H1 (cell line): ENCODE data around the gene SLFN5. TPM values are rescaled to one million over a fixed set of nuclear protein-coding genes. Genes with fewer than 3 reads are reported as not detected.

Experiments used
- CTCF ChIA-PET: fragments of 300-600 bp; sonication (Branson Sonifier 250); formaldehyde crosslinking; loops from one replicate; lab custom pipeline; 2021; ENCODE audit not compliant: partially characterized antibody; lab: Charles Lee
- POLR2A ChIA-PET: fragments of 300-600 bp; sonication (Branson Sonifier 250); formaldehyde crosslinking; loops from one replicate; lab custom pipeline; 2021; ENCODE audit warnings: inconsistent platforms; ENCODE audit not compliant: partially characterized antibody; lab: Charles Lee
- DNase-seq, 2 experiments: peaks; one replicate each; pipeline versions ENCODE4 v3.0.0 to v3.0.0-alpha.2; 2010 to 2022; ENCODE audit warnings: low spot score in 2 of 2, low read depth in 1 of 2, mixed read lengths in 1 of 2
- FAIRE-seq: peaks from 2 replicates; lab custom pipeline; 2011; peaks lifted over from hg19 to GRCh38; lab: Jason Lieb, UNC
- H2AFZ ChIP-seq: 2 replicates; pipeline ENCODE4 v1.8.1; 2012; ENCODE audit warnings: low read length, inconsistent platforms
- H2AK5ac ChIP-seq: 2 replicates; pipeline ENCODE4 v1.6.1; 2013; ENCODE audit warnings: low read depth, low read length
- H2BK120ac ChIP-seq: replicated peaks from 2 replicates; pipeline ENCODE3; 2013; ENCODE audit warnings: low read depth, low read length, inconsistent platforms
- H2BK12ac ChIP-seq: 2 replicates; pipeline ENCODE4 v1.6.1; 2013; ENCODE audit warnings: low read depth, low read length
- H2BK15ac ChIP-seq: 2 replicates; pipeline ENCODE4 v1.6.1; 2013; ENCODE audit warnings: low read length
- H2BK20ac ChIP-seq: 2 replicates; pipeline ENCODE4 v1.6.1; 2013; ENCODE audit warnings: low read length
- H2BK5ac ChIP-seq: 2 replicates; pipeline ENCODE4 v1.6.1; 2013; ENCODE audit warnings: low read depth, low read length
- H3K14ac ChIP-seq: 2 replicates; pipeline ENCODE4 v1.6.1; 2013; ENCODE audit warnings: inconsistent platforms; ENCODE audit not compliant: insufficient read length
- H3K18ac ChIP-seq: 2 replicates; pipeline ENCODE4 v1.6.1; 2013; ENCODE audit warnings: low read length; ENCODE audit errors: extremely low read depth
- H3K23ac ChIP-seq: 2 replicates; pipeline ENCODE4 v1.6.1; 2013; ENCODE audit warnings: inconsistent platforms; ENCODE audit not compliant: insufficient read length
- H3K23me2 ChIP-seq: 2 replicates; pipeline ENCODE4 v1.6.1; 2013; ENCODE audit warnings: low read depth, low read length
- H3K27ac ChIP-seq: 2 replicates; pipeline ENCODE4 v1.6.1; 2011; ENCODE audit warnings: low read depth, low read length, inconsistent platforms
- H3K27me3 ChIP-seq, 4 experiments: replicated peaks in 1 of 4; 1 replicate in 1 of 4; 2 replicates in 3 of 4; pipeline versions ENCODE4 v1.6.1 to v1.8.1; 2011 to 2013; ENCODE audit warnings: low read length in 3 of 4, mild to moderate bottlenecking in 3 of 4, inconsistent platforms in 2 of 4, mixed read lengths in 2 of 4, moderate library complexity in 1 of 4; ENCODE audit not compliant: control insufficient read depth in 3 of 4, insufficient read depth in 3 of 4; ENCODE audit errors: extremely low read depth in 1 of 4
- H3K36me3 ChIP-seq, 4 experiments: 2 replicates each; pipeline versions ENCODE4 v1.6.1 to v1.8.1; 2011 to 2013; ENCODE audit warnings: mild to moderate bottlenecking in 4 of 4, low read length in 3 of 4, moderate library complexity in 2 of 4, control low read depth in 1 of 4, inconsistent platforms in 1 of 4; ENCODE audit not compliant: insufficient read depth in 4 of 4, control insufficient read depth in 2 of 4
- H3K4ac ChIP-seq: replicated peaks from 2 replicates; pipeline ENCODE3; 2013; ENCODE audit warnings: low read length, low read depth, mixed read lengths, inconsistent platforms; ENCODE audit not compliant: insufficient read length
- H3K4me1 ChIP-seq, 4 experiments: replicated peaks in 1 of 4; 1 replicate in 1 of 4; 2 replicates in 3 of 4; pipeline versions ENCODE4 v1.6.1 to v1.8.1; 2011 to 2013; ENCODE audit warnings: low read length in 3 of 4, inconsistent platforms in 2 of 4, mixed read lengths in 1 of 4; ENCODE audit not compliant: insufficient read depth in 4 of 4, control insufficient read depth in 3 of 4
- H3K4me2 ChIP-seq, 2 experiments: 2 replicates each; pipeline versions ENCODE4 v1.6.1 to v1.8.1; 2011 to 2013; ENCODE audit warnings: low read depth in 2 of 2, low read length in 2 of 2, control low read depth in 1 of 2, inconsistent platforms in 1 of 2, mild to moderate bottlenecking in 1 of 2; ENCODE audit not compliant: insufficient read depth in 1 of 2
- H3K4me3 ChIP-seq, 4 experiments: fragments of 200-600, 300-600 bp in 1 of 4; sonication (generic), shearing (Covaris generic), sonication (Bioruptor Twin) in 1 of 4; 2 replicates each; pipeline versions ENCODE4 v1.5.1 to v1.8.1; 2011 to 2016; ENCODE audit warnings: low read length in 4 of 4, low read depth in 3 of 4, control low read depth in 2 of 4, inconsistent platforms in 2 of 4, mild to moderate bottlenecking in 2 of 4, mixed read lengths in 1 of 4, moderate library complexity in 1 of 4; ENCODE audit not compliant: insufficient read depth in 2 of 4; ENCODE audit errors: extremely low read depth in 1 of 4
- H3K56ac ChIP-seq: replicated peaks from 2 replicates; pipeline ENCODE3; 2013; ENCODE audit warnings: low read depth, mild to moderate bottlenecking, mixed read lengths, low read length, inconsistent platforms; ENCODE audit not compliant: insufficient read length
- H3K79me1 ChIP-seq: 2 replicates; pipeline ENCODE4 v1.6.1; 2013; ENCODE audit warnings: low read depth, low read length, control low read depth
- H3K79me2 ChIP-seq, 2 experiments: 2 replicates each; pipeline versions ENCODE4 v1.6.1 to v1.8.1; 2012 to 2013; ENCODE audit warnings: low read length in 2 of 2, mild to moderate bottlenecking in 2 of 2, inconsistent platforms in 1 of 2; ENCODE audit not compliant: insufficient read depth in 2 of 2, control insufficient read depth in 1 of 2
- H3K9ac ChIP-seq, 4 experiments: replicated peaks in 1 of 4; 1 replicate in 1 of 4; 2 replicates in 3 of 4; pipeline versions ENCODE4 v1.6.1 to v1.8.1; 2011 to 2013; ENCODE audit warnings: low read depth in 3 of 4, low read length in 3 of 4, control low read depth in 2 of 4, mild to moderate bottlenecking in 2 of 4, moderate library complexity in 2 of 4, inconsistent platforms in 1 of 4; ENCODE audit errors: extremely low read depth in 1 of 4
- H3K9me3 ChIP-seq, 2 experiments: 2 replicates each; pipeline versions ENCODE4 v1.6.1 to v1.8.1; 2012 to 2013; ENCODE audit warnings: mild to moderate bottlenecking in 2 of 2, moderate library complexity in 2 of 2, control low read depth in 1 of 2, inconsistent platforms in 1 of 2, low read depth in 1 of 2, low read length in 1 of 2, mixed read lengths in 1 of 2; ENCODE audit not compliant: insufficient read depth in 2 of 2
- H4K20me1 ChIP-seq, 2 experiments: replicated peaks in 1 of 2; 2 replicates each; pipeline versions ENCODE3 to v1.8.1; 2011 to 2013; ENCODE audit warnings: inconsistent platforms in 2 of 2, low read length in 2 of 2, mild to moderate bottlenecking in 1 of 2; ENCODE audit not compliant: insufficient read depth in 2 of 2, control insufficient read depth in 1 of 2
- H4K5ac ChIP-seq: 2 replicates; pipeline ENCODE4 v1.6.1; 2013; ENCODE audit warnings: low read length, low read depth, mixed read lengths, inconsistent platforms; ENCODE audit not compliant: insufficient read length
- H4K8ac ChIP-seq: 2 replicates; pipeline ENCODE4 v1.8.0; 2013; ENCODE audit warnings: mild to moderate bottlenecking, moderate library complexity, low read length, inconsistent platforms; ENCODE audit not compliant: insufficient read depth; ENCODE audit errors: extremely low read depth
- H4K91ac ChIP-seq: replicated peaks from 2 replicates; pipeline ENCODE3; 2013; ENCODE audit warnings: low read length, mixed read lengths, inconsistent platforms; ENCODE audit not compliant: insufficient read length
- FOSL1 ChIP-seq: IDR thresholded peaks from 2 replicates; pipeline ENCODE4 v1.6.1; 2011; ENCODE audit warnings: mild to moderate bottlenecking, low read depth, low read length, moderate library complexity; ENCODE audit not compliant: insufficient read depth
- TAF1 ChIP-seq: IDR thresholded peaks from 2 replicates; pipeline ENCODE4 v1.6.1; 2011; ENCODE audit warnings: mild to moderate bottlenecking, low read depth, low read length
- WGBS, 2 experiments: shearing (Covaris generic) in 1 of 2; methylation state at CpG; one replicate each; pipeline versions ENCODE4 v1.1.6 to v1.1.7; 2013 to 2015; ENCODE audit warnings: low lambda C conversion rate in 2 of 2, mixed read lengths in 2 of 2, inconsistent platforms in 1 of 2, low coverage in 1 of 2, missing lambda C conversion rate in 1 of 2; ENCODE audit not compliant: insufficient replicate concordance in 2 of 2, insufficient coverage in 1 of 2, insufficient read length in 1 of 2; ENCODE audit errors: extremely low coverage in 1 of 2, missing lambda C conversion rate in 1 of 2; 5-methylcytosine and 5-hydroxymethylcytosine counted together
- polyA plus RNA-seq, 7 experiments: library from polyadenylated mRNA; depleted of rRNA in 3 of 7; stranded (reverse) in 5 of 7; unstranded in 2 of 7; fragments of >200 nt in 5 of 7; fragments of 200-250 nt in 2 of 7; gene quantifications; 1 replicate in 5 of 7; 2 replicates in 1 of 7; 4 replicates in 1 of 7; pipeline versions ENCODE4 v1.2.1 to v1.2.3, GENCODE V29; 2011 to 2013; ENCODE audit warnings: missing spikeins in 2 of 7, mixed read lengths in 2 of 7
- total RNA-seq: library from RNA; stranded (reverse); fragmentation: NEBNext Ultra II Directional; extraction: Animal tissue kit (Norgen Biotek cat#: 25700); gene quantifications from 2 replicates; pipeline ENCODE4 v1.2.1, GENCODE V29; 2021

The SLFN5 gene
- total and polyA plus RNA-seq, 2 of the 8 experiments (the other 6 are each of a cell fraction or from before 2014, with no cell fraction given) = 0.86 to 3.0 TPM

- no peak overlapping the region for H3K9ac ChIP-seq
- 75% methylated on average over 1 of the region's 1 CpG; no CpG with 5 or more reads in 1 of the 2 experiments for WGBS, 2 experiments
- ChIA-PET CTCF (no interaction called here), POLR2A (interaction anchor here (0.6 kb wide), 1 partner anchor 13 kb away, joined by 3 read pairs; no protein-coding TSS in a partner anchor)
- no peak overlapping the region for H4K8ac ChIP-seq
- no peak overlapping the region for H4K91ac ChIP-seq
- H3K79me2 ChIP-seq = no peaks in the 10 kb centered on the region
- H3K79me1 ChIP-seq = no peaks in the 10 kb centered on the region
- H3K9me3 ChIP-seq = no peaks in the 10 kb centered on the region
- no peak overlapping the region for H2BK5ac ChIP-seq
- peaks cover 4 to 15% (median 7%) of the 10 kb centered on the region in 4 experiments for H3K4me1 ChIP-seq
- H2BK12ac ChIP-seq = no peak overlapping the region
- no peak for FAIRE-seq
- no peak overlapping the region; a peak in 1 of 4 replicates for H3K4me2 ChIP-seq
- no peak overlapping the region for H3K18ac ChIP-seq
- no peak overlapping the region for H3K56ac ChIP-seq
- H2AK5ac ChIP-seq = no peak overlapping the region
- H2BK15ac ChIP-seq = no peak overlapping the region
- no peak overlapping the region for H2BK20ac ChIP-seq
- no peak overlapping the region for H3K27ac ChIP-seq
- TF ChIP-seq FOSL1 (no peak), TAF1 (no peak)
- TF ChIP-seq, all 59 proteins: peak for 0
- H4K5ac ChIP-seq = no peak overlapping the region
- peaks cover 7% of the 10 kb centered on the region for H3K23me2 ChIP-seq
- DNase-seq = no peak
- H2AFZ ChIP-seq = no peak overlapping the region
- H4K20me1 ChIP-seq = no peaks in the 10 kb centered on the region
- no peak overlapping the region for H3K23ac ChIP-seq
- H3K4ac ChIP-seq = no peak overlapping the region
- H3K14ac ChIP-seq = no peak overlapping the region
- no peak overlapping the region for H2BK120ac ChIP-seq
- no peak overlapping the region for H3K4me3 ChIP-seq
- peaks cover 0 to 7% (median 3%) of the 10 kb centered on the region in 4 experiments; a peak in 5 of 7 replicates for H3K27me3 ChIP-seq
- H3K36me3 ChIP-seq = no peaks in the 10 kb centered on the region
Measured at GRCh38 chr17:35245196-35245486, 2.3 kb downstream of the SLFN5 start.
